K562 (cell line): ENCODE data around the gene CDR2L. TPM values are rescaled to one million over a fixed set of nuclear protein-coding genes. Genes with fewer than 3 reads are reported as not detected.

Source experiments
- HCFC1 ChIP-seq: IDR thresholded peaks from 2 replicates; pipeline ENCODE4 v1.6.1; 2012; ENCODE audit warnings: low read depth, low read length, improper control_type of control experiment
- NFATC3 ChIP-seq: fragments of 450-650 bp; IDR thresholded peaks from 2 replicates; pipeline ENCODE4 v1.6.1; 2017; ENCODE audit warnings: mild to moderate bottlenecking
- POLR3A ChIP-seq: IDR thresholded peaks from 2 replicates; pipeline ENCODE4 v1.6.1; 2011; ENCODE audit warnings: borderline replicate concordance, mild to moderate bottlenecking, moderate library complexity; ENCODE audit not compliant: insufficient read length, insufficient read depth; ENCODE audit errors: extremely low read depth
- SRSF1 ChIP-seq: fragments of 200-400 bp; formaldehyde crosslinking; IDR thresholded peaks from 2 replicates; pipeline ENCODE4 v1.6.1; 2017; ENCODE audit warnings: mild to moderate bottlenecking, low read depth, low read length, moderate library complexity
- ZNF282 ChIP-seq: sonication (generic); formaldehyde crosslinking; IDR thresholded peaks from 2 replicates; pipeline ENCODE4 v1.8.1; 2023; ENCODE audit warnings: missing genetic modification reagents
- polyA plus RNA-seq, 8 experiments: library from polyadenylated mRNA; depleted of rRNA in 4 of 8; stranded (reverse) in 5 of 8; unstranded in 3 of 8; fragments of >200 nt; fragmentation: Nextera tagmentation in 2 of 8; fragmentation: Illumina TruSeq in 1 of 8; extraction: Ambion mirVana in 2 of 8; extraction: Trizol in 1 of 8; gene quantifications; 2 replicates each; pipeline versions ENCODE4 v1.2.1 to v1.2.3, GENCODE V29; 2011 to 2014; ENCODE audit warnings: inconsistent platforms in 1 of 8, missing spikeins in 1 of 8
- total RNA-seq, 7 experiments: library from RNA; depleted of rRNA in 6 of 7; stranded (reverse); fragments of >200 nt in 6 of 7; fragmentation: Illumina TruSeq in 2 of 7; extraction: Trizol in 2 of 7; gene quantifications; 2 replicates each; pipeline versions ENCODE4 v1.2.1 to v1.2.3, GENCODE V29; 2011 to 2021; ENCODE audit warnings: low replicate concordance in 1 of 7
- TF ChIP-seq, protein P1 (sequence below): IDR thresholded peaks from 2 replicates; pipeline ENCODE4 v1.6.1; 2014; ENCODE audit warnings: antibody characterized with exemption
- TF ChIP-seq, protein P2 (sequence below): sonication (generic); formaldehyde crosslinking; IDR thresholded peaks from 2 replicates; pipeline ENCODE4 v1.8.1; 2023; ENCODE audit warnings: missing genetic modification reagents, mild to moderate bottlenecking, borderline replicate concordance
- TF ChIP-seq, protein P3 (sequence below), 3 experiments: IDR thresholded peaks in 2 of 3; conservative IDR thresholded peaks in 1 of 3; 2 replicates each; pipeline ENCODE4 v1.5.1; 2011 to 2012; ENCODE audit warnings: low read length in 3 of 3, mild to moderate bottlenecking in 3 of 3, control low read depth in 2 of 3, improper control_type of control experiment in 1 of 3, inconsistent platforms in 1 of 3, low read depth in 1 of 3, mixed read lengths in 1 of 3, moderate library complexity in 1 of 3; ENCODE audit not compliant: insufficient read depth in 2 of 3
- TF ChIP-seq, protein P4 (sequence below): sonication (generic); formaldehyde crosslinking; IDR thresholded peaks from 2 replicates; pipeline ENCODE4 v1.4.0; 2020; ENCODE audit warnings: mild to moderate bottlenecking, missing genetic modification reagents
- TF ChIP-seq, protein P5 (sequence below), 3 experiments: fragments of 200-800 bp in 1 of 3; fragments of 250-450 bp in 1 of 3; fragments of 450-650 bp in 1 of 3; sonication (Bioruptor Pico) in 1 of 3; sonication (Bioruptor generic) in 1 of 3; formaldehyde crosslinking in 1 of 3; IDR thresholded peaks; 2 replicates each; pipeline versions ENCODE4 v1.6.1 to v1.8.0; 2016 to 2022; ENCODE audit warnings: mild to moderate bottlenecking in 2 of 3, missing genetic modification characterization in 2 of 3, missing compliant biosample characterization in 1 of 3, moderate library complexity in 1 of 3
- TF ChIP-seq, protein P6 (sequence below): fragments of 250-450 bp; sonication (Bioruptor Pico); IDR thresholded peaks from 2 replicates; pipeline ENCODE4 v1.9.0; 2021; ENCODE audit warnings: mild to moderate bottlenecking

Gene CDR2L
- total and polyA plus RNA-seq, 9 of the 15 experiments (the other 6 are each of a cell fraction or from before 2014, with no cell fraction given): 2.7 to 16.0 (median 7.3) TPM

DNA sequence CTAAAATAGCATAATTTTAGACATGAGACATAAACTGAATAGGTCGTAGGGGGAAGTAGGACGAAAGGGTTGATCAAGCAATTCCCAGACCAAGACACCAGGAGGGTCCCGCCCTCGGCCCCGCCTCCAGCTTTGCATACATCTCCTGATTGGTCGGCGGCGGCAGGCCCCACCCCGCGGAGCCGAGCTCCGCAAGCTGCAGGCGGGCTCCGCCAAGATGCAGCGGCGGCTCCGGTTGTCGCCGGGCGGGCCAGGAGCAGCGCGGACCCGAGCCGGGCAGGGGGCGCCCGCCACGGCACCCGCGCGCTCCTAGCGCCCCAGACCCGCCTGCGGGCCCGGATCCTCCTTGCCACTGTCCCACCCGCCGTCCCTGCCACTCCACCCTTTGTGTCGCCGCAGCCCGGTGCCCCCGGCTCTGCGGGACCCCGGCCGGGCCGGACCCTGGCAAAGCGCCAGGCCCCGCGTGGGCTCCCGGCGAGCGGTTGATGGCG is at the start of gene CDR2L (continued):
- TF ChIP-seq, protein P1, sequence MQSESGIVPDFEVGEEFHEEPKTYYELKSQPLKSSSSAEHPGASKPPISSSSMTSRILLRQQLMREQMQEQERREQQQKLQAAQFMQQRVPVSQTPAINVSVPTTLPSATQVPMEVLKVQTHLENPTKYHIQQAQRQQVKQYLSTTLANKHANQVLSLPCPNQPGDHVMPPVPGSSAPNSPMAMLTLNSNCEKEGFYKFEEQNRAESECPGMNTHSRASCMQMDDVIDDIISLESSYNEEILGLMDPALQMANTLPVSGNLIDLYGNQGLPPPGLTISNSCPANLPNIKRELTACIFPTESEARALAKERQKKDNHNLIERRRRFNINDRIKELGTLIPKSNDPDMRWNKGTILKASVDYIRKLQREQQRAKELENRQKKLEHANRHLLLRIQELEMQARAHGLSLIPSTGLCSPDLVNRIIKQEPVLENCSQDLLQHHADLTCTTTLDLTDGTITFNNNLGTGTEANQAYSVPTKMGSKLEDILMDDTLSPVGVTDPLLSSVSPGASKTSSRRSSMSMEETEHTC: no peak
- TF ChIP-seq HCFC1 (no peak), NFATC3 (no peak), ZNF282 (CRISPR knock-in tag) (no peak), POLR3A (no peak), SRSF1 (no peak)
- TF ChIP-seq, protein P2, sequence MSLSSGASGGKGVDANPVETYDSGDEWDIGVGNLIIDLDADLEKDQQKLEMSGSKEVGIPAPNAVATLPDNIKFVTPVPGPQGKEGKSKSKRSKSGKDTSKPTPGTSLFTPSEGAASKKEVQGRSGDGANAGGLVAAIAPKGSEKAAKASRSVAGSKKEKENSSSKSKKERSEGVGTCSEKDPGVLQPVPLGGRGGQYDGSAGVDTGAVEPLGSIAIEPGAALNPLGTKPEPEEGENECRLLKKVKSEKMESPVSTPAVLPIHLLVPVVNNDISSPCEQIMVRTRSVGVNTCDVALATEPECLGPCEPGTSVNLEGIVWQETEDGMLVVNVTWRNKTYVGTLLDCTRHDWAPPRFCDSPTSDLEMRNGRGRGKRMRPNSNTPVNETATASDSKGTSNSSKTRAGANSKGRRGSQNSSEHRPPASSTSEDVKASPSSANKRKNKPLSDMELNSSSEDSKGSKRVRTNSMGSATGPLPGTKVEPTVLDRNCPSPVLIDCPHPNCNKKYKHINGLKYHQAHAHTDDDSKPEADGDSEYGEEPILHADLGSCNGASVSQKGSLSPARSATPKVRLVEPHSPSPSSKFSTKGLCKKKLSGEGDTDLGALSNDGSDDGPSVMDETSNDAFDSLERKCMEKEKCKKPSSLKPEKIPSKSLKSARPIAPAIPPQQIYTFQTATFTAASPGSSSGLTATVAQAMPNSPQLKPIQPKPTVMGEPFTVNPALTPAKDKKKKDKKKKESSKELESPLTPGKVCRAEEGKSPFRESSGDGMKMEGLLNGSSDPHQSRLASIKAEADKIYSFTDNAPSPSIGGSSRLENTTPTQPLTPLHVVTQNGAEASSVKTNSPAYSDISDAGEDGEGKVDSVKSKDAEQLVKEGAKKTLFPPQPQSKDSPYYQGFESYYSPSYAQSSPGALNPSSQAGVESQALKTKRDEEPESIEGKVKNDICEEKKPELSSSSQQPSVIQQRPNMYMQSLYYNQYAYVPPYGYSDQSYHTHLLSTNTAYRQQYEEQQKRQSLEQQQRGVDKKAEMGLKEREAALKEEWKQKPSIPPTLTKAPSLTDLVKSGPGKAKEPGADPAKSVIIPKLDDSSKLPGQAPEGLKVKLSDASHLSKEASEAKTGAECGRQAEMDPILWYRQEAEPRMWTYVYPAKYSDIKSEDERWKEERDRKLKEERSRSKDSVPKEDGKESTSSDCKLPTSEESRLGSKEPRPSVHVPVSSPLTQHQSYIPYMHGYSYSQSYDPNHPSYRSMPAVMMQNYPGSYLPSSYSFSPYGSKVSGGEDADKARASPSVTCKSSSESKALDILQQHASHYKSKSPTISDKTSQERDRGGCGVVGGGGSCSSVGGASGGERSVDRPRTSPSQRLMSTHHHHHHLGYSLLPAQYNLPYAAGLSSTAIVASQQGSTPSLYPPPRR (CRISPR knock-in tag): no peak
- TF ChIP-seq, protein P3, sequence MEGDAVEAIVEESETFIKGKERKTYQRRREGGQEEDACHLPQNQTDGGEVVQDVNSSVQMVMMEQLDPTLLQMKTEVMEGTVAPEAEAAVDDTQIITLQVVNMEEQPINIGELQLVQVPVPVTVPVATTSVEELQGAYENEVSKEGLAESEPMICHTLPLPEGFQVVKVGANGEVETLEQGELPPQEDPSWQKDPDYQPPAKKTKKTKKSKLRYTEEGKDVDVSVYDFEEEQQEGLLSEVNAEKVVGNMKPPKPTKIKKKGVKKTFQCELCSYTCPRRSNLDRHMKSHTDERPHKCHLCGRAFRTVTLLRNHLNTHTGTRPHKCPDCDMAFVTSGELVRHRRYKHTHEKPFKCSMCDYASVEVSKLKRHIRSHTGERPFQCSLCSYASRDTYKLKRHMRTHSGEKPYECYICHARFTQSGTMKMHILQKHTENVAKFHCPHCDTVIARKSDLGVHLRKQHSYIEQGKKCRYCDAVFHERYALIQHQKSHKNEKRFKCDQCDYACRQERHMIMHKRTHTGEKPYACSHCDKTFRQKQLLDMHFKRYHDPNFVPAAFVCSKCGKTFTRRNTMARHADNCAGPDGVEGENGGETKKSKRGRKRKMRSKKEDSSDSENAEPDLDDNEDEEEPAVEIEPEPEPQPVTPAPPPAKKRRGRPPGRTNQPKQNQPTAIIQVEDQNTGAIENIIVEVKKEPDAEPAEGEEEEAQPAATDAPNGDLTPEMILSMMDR (IDR thresholded peaks at IDR 0.05 in 2 of 3, conservative IDR thresholded peaks at IDR 0.05 in 1 of 3; ENCODE audit: insufficient read depth in 2 of 3, low read depth in 1 of 3, low read length in 3 of 3): peak in 1 of 3 experiments; percentile 23; a peak in 1 of 6 replicates
- TF ChIP-seq, protein P4, sequence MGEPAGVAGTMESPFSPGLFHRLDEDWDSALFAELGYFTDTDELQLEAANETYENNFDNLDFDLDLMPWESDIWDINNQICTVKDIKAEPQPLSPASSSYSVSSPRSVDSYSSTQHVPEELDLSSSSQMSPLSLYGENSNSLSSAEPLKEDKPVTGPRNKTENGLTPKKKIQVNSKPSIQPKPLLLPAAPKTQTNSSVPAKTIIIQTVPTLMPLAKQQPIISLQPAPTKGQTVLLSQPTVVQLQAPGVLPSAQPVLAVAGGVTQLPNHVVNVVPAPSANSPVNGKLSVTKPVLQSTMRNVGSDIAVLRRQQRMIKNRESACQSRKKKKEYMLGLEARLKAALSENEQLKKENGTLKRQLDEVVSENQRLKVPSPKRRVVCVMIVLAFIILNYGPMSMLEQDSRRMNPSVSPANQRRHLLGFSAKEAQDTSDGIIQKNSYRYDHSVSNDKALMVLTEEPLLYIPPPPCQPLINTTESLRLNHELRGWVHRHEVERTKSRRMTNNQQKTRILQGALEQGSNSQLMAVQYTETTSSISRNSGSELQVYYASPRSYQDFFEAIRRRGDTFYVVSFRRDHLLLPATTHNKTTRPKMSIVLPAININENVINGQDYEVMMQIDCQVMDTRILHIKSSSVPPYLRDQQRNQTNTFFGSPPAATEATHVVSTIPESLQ: no peak
- TF ChIP-seq, protein P5, sequence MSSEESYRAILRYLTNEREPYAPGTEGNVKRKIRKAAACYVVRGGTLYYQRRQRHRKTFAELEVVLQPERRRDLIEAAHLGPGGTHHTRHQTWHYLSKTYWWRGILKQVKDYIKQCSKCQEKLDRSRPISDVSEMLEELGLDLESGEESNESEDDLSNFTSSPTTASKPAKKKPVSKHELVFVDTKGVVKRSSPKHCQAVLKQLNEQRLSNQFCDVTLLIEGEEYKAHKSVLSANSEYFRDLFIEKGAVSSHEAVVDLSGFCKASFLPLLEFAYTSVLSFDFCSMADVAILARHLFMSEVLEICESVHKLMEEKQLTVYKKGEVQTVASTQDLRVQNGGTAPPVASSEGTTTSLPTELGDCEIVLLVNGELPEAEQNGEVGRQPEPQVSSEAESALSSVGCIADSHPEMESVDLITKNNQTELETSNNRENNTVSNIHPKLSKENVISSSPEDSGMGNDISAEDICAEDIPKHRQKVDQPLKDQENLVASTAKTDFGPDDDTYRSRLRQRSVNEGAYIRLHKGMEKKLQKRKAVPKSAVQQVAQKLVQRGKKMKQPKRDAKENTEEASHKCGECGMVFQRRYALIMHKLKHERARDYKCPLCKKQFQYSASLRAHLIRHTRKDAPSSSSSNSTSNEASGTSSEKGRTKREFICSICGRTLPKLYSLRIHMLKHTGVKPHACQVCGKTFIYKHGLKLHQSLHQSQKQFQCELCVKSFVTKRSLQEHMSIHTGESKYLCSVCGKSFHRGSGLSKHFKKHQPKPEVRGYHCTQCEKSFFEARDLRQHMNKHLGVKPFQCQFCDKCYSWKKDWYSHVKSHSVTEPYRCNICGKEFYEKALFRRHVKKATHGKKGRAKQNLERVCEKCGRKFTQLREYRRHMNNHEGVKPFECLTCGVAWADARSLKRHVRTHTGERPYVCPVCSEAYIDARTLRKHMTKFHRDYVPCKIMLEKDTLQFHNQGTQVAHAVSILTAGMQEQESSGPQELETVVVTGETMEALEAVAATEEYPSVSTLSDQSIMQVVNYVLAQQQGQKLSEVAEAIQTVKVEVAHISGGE (CRISPR knock-in tag; IDR thresholded peaks at IDR 0.05): peak in 1 of 3 experiments; percentile 8; a peak in 1 of 6 replicates
- TF ChIP-seq, protein P6, sequence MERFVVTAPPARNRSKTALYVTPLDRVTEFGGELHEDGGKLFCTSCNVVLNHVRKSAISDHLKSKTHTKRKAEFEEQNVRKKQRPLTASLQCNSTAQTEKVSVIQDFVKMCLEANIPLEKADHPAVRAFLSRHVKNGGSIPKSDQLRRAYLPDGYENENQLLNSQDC (CRISPR knock-in tag): peak; percentile 33; the same call in 1 of the 2 replicates
